ENCODE measurements around the gene ZNF436. TPM values are rescaled to one million over a fixed set of nuclear protein-coding genes. Genes with fewer than 3 reads are reported as not detected.

The ZNF436 gene
- total and polyA plus RNA-seq, 2 of the 13 experiments (the other 11 are each of a cell fraction or from before 2014, with no cell fraction given) = 4.3 to 9.9 TPM

DNA sequence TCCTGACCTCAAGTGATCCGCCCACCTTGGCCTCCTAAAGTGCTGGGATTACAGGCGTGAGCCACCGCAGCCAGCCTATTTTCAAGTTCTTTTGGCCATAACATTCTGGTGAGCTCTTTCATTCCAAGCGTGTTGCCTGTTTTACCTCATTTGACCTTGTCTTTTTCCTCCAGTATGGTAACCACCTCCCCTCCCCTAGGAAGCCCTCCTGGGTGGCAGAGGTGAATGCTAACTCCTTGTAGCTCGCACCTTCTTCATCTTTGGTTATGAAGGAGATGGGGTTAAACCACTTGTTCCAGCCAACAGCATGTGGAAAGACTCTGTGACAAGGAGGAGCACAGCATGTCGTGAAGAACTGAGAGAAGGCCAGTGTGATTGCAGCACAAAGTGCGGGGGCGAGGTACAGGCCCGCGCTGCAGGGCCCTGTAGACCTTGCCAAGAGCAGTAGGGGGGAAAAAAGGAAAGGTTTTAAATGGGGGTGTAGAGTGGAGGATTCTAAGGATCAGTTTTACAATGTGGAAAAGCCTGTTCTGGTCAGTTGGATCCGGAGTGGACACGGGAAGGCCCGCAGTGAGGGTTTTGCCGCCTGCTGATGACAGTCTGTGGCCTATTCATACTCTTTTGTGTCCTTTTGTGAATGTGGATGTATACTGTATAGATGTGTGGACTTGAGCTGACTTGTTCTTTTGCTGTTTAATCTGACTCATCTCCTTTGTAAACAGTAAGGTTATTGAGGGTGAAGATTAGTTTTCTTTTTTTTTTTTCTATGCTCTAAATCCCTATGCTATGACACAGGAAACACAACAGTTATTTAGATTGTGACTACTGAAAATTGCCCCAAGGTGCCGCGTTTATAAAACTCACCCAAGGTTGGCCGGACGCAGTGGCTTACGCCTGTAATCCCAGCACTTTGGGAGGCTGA, 7.5 kb upstream of the ZNF436 start (continued):
- TF ChIP-seq, protein P1, sequence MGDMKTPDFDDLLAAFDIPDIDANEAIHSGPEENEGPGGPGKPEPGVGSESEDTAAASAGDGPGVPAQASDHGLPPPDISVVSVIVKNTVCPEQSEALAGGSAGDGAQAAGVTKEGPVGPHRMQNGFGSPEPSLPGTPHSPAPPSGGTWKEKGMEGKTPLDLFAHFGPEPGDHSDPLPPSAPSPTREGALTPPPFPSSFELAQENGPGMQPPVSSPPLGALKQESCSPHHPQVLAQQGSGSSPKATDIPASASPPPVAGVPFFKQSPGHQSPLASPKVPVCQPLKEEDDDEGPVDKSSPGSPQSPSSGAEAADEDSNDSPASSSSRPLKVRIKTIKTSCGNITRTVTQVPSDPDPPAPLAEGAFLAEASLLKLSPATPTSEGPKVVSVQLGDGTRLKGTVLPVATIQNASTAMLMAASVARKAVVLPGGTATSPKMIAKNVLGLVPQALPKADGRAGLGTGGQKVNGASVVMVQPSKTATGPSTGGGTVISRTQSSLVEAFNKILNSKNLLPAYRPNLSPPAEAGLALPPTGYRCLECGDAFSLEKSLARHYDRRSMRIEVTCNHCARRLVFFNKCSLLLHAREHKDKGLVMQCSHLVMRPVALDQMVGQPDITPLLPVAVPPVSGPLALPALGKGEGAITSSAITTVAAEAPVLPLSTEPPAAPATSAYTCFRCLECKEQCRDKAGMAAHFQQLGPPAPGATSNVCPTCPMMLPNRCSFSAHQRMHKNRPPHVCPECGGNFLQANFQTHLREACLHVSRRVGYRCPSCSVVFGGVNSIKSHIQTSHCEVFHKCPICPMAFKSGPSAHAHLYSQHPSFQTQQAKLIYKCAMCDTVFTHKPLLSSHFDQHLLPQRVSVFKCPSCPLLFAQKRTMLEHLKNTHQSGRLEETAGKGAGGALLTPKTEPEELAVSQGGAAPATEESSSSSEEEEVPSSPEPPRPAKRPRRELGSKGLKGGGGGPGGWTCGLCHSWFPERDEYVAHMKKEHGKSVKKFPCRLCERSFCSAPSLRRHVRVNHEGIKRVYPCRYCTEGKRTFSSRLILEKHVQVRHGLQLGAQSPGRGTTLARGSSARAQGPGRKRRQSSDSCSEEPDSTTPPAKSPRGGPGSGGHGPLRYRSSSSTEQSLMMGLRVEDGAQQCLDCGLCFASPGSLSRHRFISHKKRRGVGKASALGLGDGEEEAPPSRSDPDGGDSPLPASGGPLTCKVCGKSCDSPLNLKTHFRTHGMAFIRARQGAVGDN (CRISPR knock-in tag; IDR thresholded peaks at IDR 0.05) = no peak; the same call in 1 of the 2 replicates
- TF ChIP-seq, protein P2, sequence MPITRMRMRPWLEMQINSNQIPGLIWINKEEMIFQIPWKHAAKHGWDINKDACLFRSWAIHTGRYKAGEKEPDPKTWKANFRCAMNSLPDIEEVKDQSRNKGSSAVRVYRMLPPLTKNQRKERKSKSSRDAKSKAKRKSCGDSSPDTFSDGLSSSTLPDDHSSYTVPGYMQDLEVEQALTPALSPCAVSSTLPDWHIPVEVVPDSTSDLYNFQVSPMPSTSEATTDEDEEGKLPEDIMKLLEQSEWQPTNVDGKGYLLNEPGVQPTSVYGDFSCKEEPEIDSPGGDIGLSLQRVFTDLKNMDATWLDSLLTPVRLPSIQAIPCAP (CRISPR knock-in tag; IDR thresholded peaks at IDR 0.05; ENCODE audit: low read depth) = no peak
- TF ChIP-seq JARID2 (CRISPR knock-in tag; IDR thresholded peaks at IDR 0.05; ENCODE audit: insufficient replicate concordance) (no peak), FOXK2 (IDR thresholded peaks at IDR 0.05) (no peak), KLF13 (CRISPR knock-in tag; IDR thresholded peaks at IDR 0.05) (no peak), ZNF17 (CRISPR knock-in tag; IDR thresholded peaks at IDR 0.05) (no peak), U2AF1 (optimal IDR thresholded peaks at IDR 0.05; ENCODE audit: low read depth, low read length) (no peak), KDM5A (IDR thresholded peaks at IDR 0.05; ENCODE audit: borderline replicate concordance, low read length) (no peak), SSRP1 (CRISPR knock-in tag; IDR thresholded peaks at IDR 0.05) (no peak), NCOR1 (IDR thresholded peaks at IDR 0.05; ENCODE audit: borderline replicate concordance, low read length) (no peak), RBM39 (IDR thresholded peaks at IDR 0.05; ENCODE audit: low read depth, low read length, poor library complexity, severe bottlenecking) (no peak), HNF4A (CRISPR knock-in tag; IDR thresholded peaks at IDR 0.05) (peak; percentile 38; the same call in 1 of the 2 replicates)
- TF ChIP-seq, protein P3, sequence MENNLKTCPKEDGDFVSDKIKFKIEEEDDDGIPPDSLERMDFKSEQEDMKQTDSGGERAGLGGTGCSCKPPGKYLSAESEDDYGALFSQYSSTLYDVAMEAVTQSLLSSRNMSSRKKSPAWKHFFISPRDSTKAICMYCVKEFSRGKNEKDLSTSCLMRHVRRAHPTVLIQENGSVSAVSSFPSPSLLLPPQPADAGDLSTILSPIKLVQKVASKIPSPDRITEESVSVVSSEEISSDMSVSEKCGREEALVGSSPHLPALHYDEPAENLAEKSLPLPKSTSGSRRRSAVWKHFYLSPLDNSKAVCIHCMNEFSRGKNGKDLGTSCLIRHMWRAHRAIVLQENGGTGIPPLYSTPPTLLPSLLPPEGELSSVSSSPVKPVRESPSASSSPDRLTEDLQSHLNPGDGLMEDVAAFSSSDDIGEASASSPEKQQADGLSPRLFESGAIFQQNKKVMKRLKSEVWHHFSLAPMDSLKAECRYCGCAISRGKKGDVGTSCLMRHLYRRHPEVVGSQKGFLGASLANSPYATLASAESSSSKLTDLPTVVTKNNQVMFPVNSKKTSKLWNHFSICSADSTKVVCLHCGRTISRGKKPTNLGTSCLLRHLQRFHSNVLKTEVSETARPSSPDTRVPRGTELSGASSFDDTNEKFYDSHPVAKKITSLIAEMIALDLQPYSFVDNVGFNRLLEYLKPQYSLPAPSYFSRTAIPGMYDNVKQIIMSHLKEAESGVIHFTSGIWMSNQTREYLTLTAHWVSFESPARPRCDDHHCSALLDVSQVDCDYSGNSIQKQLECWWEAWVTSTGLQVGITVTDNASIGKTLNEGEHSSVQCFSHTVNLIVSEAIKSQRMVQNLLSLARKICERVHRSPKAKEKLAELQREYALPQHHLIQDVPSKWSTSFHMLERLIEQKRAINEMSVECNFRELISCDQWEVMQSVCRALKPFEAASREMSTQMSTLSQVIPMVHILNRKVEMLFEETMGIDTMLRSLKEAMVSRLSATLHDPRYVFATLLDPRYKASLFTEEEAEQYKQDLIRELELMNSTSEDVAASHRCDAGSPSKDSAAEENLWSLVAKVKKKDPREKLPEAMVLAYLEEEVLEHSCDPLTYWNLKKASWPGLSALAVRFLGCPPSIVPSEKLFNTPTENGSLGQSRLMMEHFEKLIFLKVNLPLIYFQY (CRISPR knock-in tag; IDR thresholded peaks at IDR 0.05; ENCODE audit: borderline replicate concordance) = no peak
- TF ChIP-seq, protein P4, sequence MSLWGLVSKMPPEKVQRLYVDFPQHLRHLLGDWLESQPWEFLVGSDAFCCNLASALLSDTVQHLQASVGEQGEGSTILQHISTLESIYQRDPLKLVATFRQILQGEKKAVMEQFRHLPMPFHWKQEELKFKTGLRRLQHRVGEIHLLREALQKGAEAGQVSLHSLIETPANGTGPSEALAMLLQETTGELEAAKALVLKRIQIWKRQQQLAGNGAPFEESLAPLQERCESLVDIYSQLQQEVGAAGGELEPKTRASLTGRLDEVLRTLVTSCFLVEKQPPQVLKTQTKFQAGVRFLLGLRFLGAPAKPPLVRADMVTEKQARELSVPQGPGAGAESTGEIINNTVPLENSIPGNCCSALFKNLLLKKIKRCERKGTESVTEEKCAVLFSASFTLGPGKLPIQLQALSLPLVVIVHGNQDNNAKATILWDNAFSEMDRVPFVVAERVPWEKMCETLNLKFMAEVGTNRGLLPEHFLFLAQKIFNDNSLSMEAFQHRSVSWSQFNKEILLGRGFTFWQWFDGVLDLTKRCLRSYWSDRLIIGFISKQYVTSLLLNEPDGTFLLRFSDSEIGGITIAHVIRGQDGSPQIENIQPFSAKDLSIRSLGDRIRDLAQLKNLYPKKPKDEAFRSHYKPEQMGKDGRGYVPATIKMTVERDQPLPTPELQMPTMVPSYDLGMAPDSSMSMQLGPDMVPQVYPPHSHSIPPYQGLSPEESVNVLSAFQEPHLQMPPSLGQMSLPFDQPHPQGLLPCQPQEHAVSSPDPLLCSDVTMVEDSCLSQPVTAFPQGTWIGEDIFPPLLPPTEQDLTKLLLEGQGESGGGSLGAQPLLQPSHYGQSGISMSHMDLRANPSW (CRISPR knock-in tag; IDR thresholded peaks at IDR 0.05; ENCODE audit: borderline replicate concordance) = no peak
- TF ChIP-seq, protein P5, sequence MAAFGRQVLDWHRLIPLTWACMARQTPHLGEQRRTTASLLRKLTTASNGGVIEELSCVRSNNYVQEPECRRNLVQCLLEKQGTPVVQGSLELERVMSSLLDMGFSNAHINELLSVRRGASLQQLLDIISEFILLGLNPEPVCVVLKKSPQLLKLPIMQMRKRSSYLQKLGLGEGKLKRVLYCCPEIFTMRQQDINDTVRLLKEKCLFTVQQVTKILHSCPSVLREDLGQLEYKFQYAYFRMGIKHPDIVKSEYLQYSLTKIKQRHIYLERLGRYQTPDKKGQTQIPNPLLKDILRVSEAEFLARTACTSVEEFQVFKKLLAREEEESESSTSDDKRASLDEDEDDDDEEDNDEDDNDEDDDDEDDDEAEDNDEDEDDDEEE (CRISPR knock-in tag; IDR thresholded peaks at IDR 0.05) = no peak

Measured in HepG2 (cell line).